GM19324 (cell line): ENCODE data around the gene WNT4.

Experiments
- ATAC-seq: cut with Tn5 transposase; IDR thresholded peaks from one replicate; pipeline ENCODE4 v1.9.1; 2021; ENCODE audit warnings: mild to moderate bottlenecking, moderate library complexity; ENCODE audit not compliant: unreplicated experiment, low FRiP score

The WNT4 gene

DNA sequence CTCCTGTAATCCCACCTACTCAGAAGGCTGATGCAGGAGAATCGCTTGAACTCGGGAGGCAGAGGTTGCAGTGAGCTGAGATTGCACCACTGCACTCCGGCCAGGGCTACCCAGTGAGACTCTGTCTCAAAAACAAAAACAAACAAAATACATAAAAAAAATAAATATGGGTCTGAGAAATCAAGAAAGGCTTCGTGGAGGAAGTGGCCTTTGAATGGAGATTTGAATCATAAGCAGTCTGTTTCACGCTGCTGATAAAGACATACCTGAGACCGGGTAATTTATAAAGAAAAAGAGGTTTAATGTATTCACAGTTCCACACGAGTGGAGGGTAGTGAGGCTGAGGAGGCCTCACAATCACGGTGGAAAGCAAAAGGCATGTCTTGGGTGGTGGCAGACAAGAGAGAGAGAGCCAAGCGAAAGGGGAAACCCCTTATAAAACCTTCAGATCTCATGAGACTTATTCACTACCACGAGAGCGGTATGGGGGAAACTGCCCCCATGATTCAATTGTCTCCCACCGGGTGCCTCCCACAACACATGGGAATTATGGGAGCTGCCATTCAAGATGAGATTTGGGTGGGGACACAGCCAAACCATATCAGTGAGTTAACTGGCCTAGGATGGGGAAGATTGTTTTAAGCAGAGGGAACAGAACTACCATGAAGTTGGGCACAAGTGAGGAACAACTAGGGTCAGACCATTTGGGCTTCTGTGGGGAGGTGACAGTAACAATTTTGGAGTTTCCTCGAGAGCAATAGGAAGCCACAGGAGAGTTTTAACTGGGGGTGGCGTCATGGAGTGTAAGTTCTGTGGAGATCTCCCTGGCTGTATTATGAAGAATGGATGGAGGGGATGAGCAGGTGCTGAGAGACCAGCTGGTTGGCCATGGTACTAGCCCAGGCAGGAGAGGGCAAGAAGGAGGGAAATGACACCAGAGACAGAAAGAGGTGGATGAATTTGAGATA is 22.2 kb upstream of the WNT4 start:
- no peak for ATAC-seq

DNA sequence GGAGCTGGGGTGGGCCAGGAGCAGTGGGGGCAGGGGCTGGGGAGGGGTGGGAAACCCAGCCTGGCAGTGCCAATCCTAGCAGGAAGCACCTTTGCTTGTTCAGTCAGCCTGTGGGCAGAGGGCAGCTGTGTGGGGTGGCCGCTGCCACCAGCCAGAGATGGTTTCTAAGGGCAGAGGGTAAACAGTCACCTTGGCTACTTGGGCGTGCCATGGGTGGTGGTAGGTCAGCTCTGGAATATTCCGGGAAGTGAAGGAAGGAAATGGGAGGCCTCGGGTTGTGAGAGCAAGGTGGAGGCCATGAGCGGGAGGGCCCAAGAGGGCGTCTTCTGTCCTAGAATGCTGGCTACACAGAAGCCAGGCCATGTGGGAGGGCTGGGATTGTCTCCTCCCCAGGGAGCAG is 20.7 kb upstream of the WNT4 start:
- no peak for ATAC-seq

DNA sequence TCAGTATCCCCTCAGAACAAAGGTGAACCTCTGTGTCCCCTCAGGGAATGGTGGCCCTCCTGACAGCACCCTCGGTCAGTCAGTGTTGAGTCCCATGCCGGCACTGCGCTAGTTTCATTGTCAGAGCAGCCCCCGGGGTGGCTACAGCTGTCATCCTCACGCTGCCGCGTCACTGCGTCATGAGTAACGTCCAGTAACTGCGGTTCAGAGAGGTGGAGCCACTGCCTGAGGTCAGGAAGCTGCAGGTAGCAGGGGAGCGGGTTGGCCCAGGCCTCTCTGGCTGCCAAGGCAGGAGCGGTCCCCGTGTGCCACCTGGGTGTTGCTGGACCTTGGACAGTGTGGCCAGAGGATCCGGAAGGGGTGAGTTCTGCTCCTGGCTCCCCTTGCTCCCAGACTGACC is 20.2 kb upstream of the WNT4 start:
- ATAC-seq: no peak

DNA sequence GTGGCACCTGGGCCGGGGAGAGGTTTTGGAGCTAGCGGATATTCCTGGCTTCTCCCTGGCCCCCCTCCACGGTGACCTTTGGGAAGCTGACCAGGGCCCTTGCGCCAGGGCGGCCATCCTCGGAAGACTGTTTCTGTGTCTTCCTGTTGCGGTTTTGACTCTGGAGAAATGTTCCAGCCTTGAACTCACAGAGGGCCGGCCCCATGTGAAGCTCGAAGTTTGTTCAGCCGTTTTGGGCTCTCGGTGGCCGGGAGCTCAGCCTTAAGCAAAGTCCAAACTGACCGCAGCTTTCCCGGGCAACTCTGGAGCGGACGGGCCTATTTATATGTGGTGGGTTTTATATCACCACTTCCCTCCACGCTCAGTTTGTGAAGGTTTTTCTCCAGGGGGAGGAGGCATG is 17.0 kb upstream of the WNT4 start:
- ATAC-seq: no peak

DNA sequence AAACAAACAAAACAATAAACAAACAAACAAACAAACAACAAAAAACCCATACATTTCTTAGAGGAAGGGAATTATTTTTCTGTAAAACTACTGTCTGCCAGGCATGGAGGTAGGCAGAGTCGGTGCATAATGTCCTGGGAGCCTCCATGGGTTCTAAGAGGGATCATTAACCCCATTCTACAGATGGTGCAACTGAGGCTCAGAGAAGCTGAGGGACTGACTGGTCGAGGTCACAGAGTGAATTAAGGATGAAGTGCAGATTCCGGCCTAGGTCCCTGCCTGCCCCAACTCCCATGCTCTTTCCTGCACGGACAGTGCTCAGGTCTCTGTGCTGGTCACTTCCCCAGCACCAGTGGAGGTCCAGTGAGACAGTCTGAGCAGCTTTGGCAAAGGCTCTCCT is 15.8 kb upstream of the WNT4 start:
- ATAC-seq: no peak

DNA sequence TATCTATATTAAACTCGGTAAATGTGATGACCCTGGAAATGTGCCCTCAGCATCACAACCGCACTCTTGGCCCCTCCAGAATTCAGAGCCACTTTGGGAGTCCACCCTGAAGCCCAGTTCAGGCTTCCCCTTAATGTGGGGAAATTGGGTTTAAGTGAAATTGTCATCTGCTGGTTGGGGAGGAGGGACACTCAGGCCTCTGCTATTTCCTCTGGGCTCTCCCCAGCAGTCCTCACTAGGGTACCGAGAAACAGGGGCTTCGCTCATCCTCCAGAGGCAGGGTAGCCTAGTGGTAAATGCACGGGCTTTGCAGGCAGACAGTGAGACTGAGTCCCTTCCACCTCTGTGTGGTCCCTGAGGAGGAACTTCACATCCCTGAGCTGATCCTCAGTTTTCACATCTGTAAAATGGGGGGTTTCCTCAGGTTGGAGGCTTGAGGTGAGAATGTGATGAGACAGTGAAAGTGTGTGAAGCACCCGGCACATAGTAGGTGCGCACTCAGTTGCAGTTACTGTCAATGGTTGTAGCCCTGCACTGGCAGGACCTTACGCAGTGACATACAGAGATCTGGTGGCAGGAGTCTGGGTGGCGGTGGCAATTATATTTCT is 14.6 kb upstream of the WNT4 start:
- ATAC-seq: no peak

DNA sequence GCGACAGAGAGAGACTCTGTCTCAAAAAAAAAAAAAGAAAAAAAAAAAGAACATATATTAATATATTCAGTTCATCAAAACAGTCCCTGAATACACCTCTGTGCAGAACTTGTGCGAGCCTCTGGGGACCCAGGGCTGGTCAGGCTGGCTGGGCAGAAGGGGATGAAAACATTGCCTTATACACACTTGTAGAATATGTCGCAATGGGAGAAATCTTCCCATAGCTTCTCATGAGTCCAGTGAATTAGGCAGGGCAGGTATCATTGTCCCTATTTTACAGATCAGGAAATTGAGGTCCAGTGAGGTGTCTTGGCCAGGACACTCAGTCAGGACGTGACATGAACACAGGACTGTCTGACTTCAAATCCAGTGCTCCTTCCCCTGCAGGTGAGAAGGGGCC is 12.6 kb upstream of the WNT4 start:
- ATAC-seq: no peak

DNA sequence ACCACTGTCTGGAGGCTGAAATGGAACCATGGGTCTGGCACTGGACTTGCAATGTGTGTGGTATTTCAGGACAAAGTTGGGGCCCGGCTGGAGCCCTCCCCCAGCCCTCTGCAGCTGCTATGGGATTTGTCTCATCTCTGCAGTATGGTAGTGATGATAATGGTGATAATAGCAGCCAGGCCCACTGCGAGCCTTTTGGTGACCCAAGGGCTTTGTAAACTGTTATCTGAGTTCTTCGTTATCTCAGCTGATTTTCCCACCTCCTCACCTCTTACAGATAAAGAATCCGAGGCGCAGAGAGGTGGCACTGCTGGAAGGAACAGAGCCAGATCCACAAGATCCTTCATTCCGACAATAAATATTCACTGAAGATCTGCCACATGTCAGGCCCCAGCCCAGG is 11.7 kb upstream of the WNT4 start:
- ATAC-seq: no peak

DNA sequence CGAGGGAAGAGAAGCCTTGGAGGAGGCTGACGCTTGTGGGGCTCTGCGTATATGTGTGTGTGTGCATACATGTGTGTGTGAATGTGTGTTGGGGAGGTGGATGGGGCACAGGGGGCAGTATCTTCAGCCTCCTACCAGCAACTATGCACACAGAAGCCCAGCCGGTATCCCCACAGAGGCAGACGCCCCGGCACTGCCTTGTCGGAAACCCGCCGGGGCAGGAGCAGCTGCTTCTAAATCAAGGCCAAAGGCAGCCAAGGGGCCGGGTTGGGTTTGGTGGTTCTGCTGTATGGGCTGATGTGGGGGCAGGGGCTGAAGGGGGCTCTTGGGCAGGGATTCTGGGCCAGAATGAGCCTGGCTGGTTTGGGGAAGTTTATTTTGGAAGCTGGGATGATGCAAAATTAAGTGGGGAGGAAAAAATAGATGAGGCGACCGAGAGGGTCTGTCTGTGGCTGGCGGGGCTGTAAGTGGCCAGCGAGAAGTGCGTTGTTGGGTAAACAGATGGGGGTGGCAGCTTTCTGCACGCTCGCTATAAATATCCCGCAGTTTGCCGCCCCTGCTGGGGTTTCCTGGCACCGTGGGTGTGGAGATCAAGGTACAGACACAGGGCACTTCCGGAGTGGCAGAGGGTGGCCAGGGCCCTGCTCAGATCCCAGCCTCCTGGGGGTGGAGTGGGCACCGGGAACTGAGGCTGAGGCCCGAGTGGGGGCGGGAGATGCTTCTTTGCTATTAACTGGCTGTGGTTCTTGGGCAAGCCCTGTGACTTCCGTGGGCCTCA is 11.0 kb upstream of the WNT4 start:
- no peak for ATAC-seq

DNA sequence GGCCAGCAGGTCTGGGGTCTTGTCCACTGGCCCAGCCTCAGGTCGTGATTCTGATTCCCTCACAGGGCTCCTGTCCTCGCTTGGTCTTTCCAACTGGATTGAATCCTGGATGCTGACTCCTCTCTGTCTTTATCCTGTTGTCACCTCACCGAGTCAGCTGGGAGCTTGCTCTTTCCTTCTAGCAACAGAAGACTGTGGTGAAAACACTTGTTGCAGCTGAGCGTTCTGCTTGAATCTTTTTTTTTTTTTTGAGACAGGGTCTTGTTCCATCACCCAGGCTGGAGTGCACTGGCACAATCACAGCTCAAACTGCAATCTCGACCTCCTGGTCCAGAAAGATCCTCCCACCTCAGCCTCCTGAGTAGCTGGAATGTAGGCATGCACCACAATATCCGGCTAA is 8.0 kb upstream of the WNT4 start:
- no peak for ATAC-seq

DNA sequence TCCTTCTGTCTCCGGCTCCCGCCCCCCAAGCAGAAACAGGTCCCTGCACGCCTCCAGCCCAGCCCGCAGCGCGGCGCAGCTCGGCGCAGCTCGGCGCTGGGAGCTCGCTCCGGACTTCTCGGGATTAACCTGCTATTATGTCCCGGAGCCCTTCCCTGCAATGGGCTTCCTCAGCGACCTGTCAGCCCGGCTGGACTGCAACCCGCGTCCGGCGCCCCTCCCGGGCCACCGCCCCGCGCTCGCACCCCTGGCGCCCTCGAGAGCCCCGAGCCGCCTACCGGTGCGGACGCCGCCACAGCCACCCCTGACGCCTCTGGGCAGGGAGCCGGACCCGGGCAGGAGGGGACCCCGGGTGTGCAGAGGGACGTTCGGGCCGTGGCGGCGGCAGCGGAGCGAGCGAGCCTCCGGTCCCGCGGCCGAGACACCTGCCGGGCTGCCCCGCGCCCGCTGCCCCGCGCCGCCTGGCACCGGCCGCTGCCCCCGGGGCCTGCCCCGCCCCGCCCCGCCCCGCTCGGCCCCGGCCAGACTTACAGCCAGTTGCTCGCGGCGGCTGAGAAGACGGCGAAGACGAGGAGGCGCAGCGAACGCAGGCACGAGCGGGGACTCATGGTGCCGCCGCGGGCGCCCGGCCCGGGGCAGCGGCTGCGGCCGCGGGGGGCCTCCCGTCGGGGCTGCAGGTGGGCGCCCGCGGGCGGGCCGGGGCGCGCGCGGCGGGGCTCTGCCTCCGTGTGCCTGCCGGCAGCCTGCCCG is 407 bp downstream of the WNT4 start:
- no peak for ATAC-seq

DNA sequence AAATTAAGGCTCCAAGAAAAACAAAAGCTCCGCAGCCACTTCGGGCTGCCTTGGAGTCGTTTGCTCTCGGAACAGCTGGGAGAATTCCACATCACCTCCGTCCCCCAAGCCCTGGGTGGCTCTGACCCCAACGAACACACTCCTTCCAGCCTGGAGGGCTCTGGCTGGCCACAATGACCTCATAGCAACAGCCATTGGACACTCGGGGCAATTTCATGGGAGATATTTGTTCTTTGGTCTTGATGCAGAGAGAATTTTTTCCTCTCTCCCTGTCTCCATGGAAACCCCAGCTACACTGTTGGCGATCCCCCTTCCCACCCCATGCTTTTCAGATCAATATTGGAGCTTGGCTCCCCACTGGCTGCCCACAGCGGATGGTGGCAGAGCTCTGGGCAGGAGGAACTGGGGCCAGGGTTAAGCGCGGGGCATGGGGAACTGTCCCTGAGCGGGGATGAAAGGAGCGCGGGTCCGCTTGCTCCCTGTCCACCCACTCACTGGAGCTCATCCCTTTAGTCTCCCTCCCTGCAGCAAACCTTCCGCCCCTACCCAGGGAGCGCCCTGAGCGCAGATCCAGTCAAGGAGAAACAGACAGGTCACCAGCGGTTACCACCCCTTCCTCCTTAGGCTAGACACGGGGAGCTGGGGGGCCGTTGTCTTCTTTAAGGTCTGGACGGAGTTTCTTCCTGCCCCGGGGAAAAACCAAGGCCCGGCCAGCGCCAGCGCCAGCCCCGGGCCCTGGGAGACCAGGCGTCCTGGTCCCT is 1.2 kb downstream of the WNT4 start:
- ATAC-seq: no peak

DNA sequence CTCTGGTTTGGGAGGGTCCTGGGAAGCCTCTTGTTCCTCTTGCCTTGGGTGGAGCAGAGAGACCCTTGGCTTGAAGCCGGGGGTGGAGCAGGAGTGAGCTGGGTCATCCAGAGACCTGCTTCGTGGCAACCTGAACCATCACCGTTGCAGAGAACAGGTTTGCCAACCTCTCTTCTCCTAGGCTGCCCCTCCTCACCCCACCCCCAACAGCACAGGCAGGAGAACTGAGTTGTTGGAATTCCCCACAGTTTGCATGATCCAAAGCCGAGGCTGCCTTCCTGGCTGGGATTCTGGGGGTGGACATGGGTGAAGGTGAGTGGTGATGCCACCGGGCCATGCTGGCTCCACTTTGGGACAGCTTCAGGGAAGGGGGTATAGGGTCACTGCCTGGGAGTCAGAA is 2.2 kb downstream of the WNT4 start:
- ATAC-seq: no peak

DNA sequence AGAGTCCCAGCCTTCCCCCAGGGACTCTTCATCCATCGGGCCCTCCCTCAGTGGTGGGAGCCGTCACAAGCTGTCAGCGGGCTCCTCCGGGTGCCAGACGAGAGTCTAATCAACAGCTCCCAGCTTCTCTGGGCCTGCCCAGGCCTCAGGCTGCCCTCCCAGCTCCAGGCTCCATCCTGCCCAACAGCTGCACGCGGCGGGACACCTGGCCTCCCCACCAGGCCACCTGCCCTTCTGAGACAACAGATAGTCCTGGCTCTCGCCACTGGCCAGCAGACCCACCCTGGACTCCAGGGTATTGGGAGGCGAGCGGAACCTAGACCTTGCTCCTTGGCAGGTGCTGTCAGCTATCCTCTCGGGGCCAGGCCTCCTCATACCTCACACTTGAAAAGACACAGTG is 3.1 kb downstream of the WNT4 start:
- ATAC-seq: no peak

DNA sequence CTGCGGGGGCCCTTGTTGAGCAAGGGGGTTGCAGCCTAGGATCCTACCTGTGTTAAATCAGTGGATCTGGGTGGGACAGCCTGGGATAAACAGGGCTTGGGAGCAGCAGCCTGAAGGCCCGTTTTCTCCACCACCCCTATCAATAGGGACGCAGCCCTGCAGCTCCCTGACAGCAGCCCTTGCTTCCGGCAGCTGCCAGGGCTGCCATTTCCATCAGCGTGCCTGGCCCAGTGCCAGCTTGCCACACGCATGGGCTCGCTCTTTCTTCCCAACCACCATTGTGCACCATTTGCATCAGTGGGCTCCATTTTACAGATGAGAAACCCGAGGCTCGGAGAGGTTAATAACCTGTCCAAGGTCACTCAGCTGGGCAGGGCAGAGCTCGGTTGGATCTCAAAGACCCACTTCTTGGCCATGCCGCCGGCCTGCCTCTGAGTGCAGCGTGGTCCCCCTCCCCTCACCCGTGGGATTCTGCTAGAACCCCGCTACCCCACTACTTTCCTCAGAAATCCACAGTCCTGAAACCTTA is 3.8 kb downstream of the WNT4 start:
- ATAC-seq: no peak

DNA sequence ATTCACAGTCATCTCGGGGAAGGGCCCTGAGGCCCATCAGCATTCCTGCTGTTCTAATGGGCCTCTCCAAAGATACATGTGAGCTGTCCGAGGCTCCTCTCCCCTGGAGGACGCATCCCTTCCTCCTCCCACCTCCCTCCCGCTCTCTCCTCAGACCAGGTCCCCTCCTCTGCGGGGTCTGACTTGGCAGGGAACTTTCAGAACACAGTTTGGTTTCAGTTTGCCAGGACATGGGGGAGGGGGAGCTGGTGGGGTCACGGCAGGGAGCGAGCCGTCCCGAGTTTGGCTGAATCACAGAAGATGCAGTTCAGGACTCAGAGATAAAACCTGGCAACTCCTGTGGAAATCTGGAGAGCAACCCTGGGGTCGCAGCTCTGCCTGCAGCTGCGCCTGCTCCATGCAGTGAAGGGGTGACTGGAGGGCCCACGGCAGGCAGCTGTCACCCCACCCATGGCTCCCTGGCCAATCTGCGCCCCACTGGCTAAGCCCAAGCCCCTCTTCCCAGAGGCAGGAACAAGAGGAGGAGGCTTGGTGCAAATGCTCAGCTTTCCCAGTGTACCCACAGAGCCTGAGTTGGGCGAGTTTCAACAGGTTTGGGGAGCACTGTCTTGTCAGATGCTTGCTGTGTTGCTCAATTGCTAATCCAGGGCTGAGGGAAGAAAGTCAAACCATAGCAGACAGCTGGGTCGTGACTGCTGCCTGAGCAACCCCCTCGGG is 5.7 kb downstream of the WNT4 start:
- no peak for ATAC-seq

DNA sequence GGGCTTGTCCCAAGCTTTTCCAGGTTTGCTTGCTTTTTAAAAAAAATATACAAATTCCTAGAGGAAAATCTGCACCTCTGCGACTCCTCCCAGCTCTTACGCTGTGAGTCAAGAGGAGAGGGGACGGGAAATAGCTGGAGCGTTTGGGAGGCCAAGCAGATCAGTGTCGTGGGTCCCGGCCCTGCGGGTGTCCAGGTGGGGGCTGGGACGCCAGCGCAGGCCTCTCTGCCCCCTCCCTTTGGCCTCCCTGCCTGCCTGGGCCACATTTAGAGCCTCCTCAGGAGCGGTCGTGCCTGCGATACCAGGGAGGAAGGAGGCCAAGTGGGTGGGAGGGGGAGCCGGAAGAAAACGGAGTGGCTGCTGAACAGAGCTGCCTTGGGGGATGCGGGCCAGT is 9.0 kb downstream of the WNT4 start:
- no peak for ATAC-seq

DNA sequence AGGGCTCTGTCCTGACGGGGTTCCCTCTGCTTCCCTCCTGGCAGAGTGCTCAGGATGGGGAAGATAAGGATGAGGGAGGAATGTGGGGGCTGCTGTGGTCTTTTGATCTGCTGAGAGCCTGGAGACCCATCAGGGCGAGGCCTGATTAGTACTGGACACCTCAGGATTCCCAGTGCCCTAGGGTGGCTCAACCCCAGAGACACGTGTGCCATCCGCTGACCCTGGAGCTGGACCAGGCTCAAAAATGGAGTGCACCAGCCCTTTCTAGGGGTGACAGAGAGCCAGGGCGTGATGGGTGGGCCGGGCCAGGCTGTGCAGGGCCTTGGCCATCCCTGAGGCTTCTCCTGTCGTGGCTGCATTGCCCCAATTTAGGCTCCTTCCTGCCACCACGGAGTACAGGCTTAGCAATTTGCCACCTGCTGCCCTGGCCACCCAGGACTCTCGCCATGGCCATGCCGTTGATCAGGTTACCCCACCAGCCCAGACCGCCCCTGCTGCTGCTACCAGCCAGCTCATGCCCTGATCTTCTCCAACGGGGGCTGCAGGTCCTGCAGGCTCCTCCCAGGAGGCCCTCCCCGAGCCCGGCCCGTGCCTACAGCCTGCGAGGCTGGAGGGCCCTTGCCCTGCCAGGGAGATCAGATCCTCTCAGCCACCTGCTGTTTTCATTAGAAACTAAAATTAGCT is 9.5 kb downstream of the WNT4 start:
- no peak for ATAC-seq
